A673 (cell line): ENCODE measurements around the gene CACYBP. TPM values are rescaled to one million over a fixed set of nuclear protein-coding genes. Genes with fewer than 3 reads are reported as not detected.

Experiments used
- BruUV-seq: library from RNA; stranded (reverse); fragments of 400-500 nt; replicated peaks from 2 replicates; lab custom pipeline; 2021; lab: Mats Ljungman, UMichigan
- CTCF ChIA-PET: fragments of 300-600 bp; sonication (Branson Sonifier 250); formaldehyde crosslinking; loops from one replicate; lab custom pipeline; 2022; ENCODE audit warnings: antibody characterized with exemption; lab: Charles Lee
- POLR2A ChIA-PET: fragments of 300-600 bp; sonication (Branson Sonifier 250); formaldehyde crosslinking; loops from one replicate; lab custom pipeline; 2022; ENCODE audit warnings: antibody characterized with exemption; ENCODE audit not compliant: low non-redundant PET; lab: Charles Lee
- DNase-seq: peaks from one replicate; pipeline ENCODE4 v3.0.0-alpha.2; 2015; ENCODE audit warnings: low spot score
- H3K27ac ChIP-seq: fragments of 200-600 bp; sonication (generic); 2 replicates; pipeline ENCODE4 v1.5.1; 2016; ENCODE audit warnings: mixed run types, low read depth, mild to moderate bottlenecking, mixed read lengths, antibody characterized with exemption, low read length; ENCODE audit not compliant: poor library complexity, severe bottlenecking
- H3K27me3 ChIP-seq: fragments of 200-600 bp; sonication (generic); replicated peaks from 2 replicates; pipeline ENCODE4 v1.6.1; 2017; ENCODE audit warnings: mixed run types, low read depth, mild to moderate bottlenecking, mixed read lengths, antibody characterized with exemption, low read length; ENCODE audit not compliant: insufficient read depth, poor library complexity
- H3K36me3 ChIP-seq: fragments of 200-600 bp; sonication (generic); 2 replicates; pipeline ENCODE4 v1.6.1; 2016; ENCODE audit warnings: mixed run types, mild to moderate bottlenecking, mixed read lengths, antibody characterized with exemption, low read length; ENCODE audit not compliant: insufficient read depth, poor library complexity, severe bottlenecking
- H3K4me1 ChIP-seq: fragments of 200-600 bp; sonication (generic); 2 replicates; pipeline ENCODE4 v1.6.1; 2017; ENCODE audit warnings: mixed run types, mild to moderate bottlenecking, mixed read lengths, antibody characterized with exemption, low read length; ENCODE audit not compliant: insufficient read depth, poor library complexity, severe bottlenecking
- H3K4me3 ChIP-seq: fragments of 200-600 bp; sonication (generic); 2 replicates; pipeline ENCODE4 v1.5.1; 2016; ENCODE audit warnings: low read depth, mixed run types, mild to moderate bottlenecking, mixed read lengths, low read length; ENCODE audit not compliant: poor library complexity, severe bottlenecking
- H3K9me3 ChIP-seq: fragments of 200-600 bp; sonication (generic); 2 replicates; pipeline ENCODE4 v1.6.1; 2016; ENCODE audit warnings: mixed run types, low read depth, mild to moderate bottlenecking, mixed read lengths, antibody characterized with exemption, low read length; ENCODE audit not compliant: poor library complexity, severe bottlenecking
- EZH2 ChIP-seq: fragments of 200-600 bp; sonication (generic); IDR thresholded peaks from 2 replicates; pipeline ENCODE4 v1.6.1; 2017; ENCODE audit warnings: borderline replicate concordance, low read depth, mild to moderate bottlenecking, mixed read lengths, antibody characterized with exemption, low read length; ENCODE audit not compliant: poor library complexity, severe bottlenecking
- intact Hi-C: fragments of 100-400 bp; cut with micrococcal nuclease; formaldehyde crosslinking; loops from one replicate; pipeline ENCODE4 v1.10.0; 2022; ENCODE audit not compliant: unreplicated experiment
- total RNA-seq: library from RNA; stranded (reverse); gene quantifications from 2 replicates; pipeline ENCODE4 v1.2.3, GENCODE V29; 2021
- TF ChIP-seq, protein P1 (sequence below): fragments of 300-800, 200-600 bp; sonication (generic); conservative IDR thresholded peaks from 2 replicates; pipeline ENCODE4 v1.5.1; 2017; ENCODE audit warnings: low read depth, mild to moderate bottlenecking, antibody characterized with exemption, low read length, moderate library complexity, mixed read lengths

CACYBP gene
- total RNA-seq, 1 experiment from 2014 or later: 307 TPM

GRCh38 chr1:174990382-174990999, 9.3 kb upstream of the CACYBP start:
- H3K27ac ChIP-seq: no peak overlapping the region
- H3K9me3 ChIP-seq: no peaks in the 10 kb centered on the region
- BruUV-seq: TSS peak; percentile 80
- TF ChIP-seq, protein P1, sequence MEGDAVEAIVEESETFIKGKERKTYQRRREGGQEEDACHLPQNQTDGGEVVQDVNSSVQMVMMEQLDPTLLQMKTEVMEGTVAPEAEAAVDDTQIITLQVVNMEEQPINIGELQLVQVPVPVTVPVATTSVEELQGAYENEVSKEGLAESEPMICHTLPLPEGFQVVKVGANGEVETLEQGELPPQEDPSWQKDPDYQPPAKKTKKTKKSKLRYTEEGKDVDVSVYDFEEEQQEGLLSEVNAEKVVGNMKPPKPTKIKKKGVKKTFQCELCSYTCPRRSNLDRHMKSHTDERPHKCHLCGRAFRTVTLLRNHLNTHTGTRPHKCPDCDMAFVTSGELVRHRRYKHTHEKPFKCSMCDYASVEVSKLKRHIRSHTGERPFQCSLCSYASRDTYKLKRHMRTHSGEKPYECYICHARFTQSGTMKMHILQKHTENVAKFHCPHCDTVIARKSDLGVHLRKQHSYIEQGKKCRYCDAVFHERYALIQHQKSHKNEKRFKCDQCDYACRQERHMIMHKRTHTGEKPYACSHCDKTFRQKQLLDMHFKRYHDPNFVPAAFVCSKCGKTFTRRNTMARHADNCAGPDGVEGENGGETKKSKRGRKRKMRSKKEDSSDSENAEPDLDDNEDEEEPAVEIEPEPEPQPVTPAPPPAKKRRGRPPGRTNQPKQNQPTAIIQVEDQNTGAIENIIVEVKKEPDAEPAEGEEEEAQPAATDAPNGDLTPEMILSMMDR: no peak
- no peak for TF ChIP-seq EZH2
- no peaks in the 10 kb centered on the region for H3K36me3 ChIP-seq
- ChIA-PET POLR2A (no interaction called here), CTCF (no interaction called here)
- no peaks in the 10 kb centered on the region for H3K4me1 ChIP-seq
- DNase-seq: peak; percentile 76
- H3K27me3 ChIP-seq: no peaks in the 10 kb centered on the region
- H3K4me3 ChIP-seq: peak overlapping the region; percentile 49
- intact Hi-C loops: no loop called here

- no TSS peak for BruUV-seq
- POLR2A ChIA-PET: interaction anchor here (0.5 to 0.7 kb wide), 2 partner anchors 191 to 1135 kb away, joined by 3 to 6 read pairs; no protein-coding TSS in a partner anchor
- CTCF ChIA-PET: no interaction called here
- Histone ChIP-seq H3K36me3 (no peaks in the 10 kb centered on the region), H3K4me3 (no peak overlapping the region), H3K9me3 (no peaks in the 10 kb centered on the region), H3K27me3 (no peaks in the 10 kb centered on the region), H3K4me1 (no peaks in the 10 kb centered on the region), H3K27ac (no peak overlapping the region)
- TF ChIP-seq, protein P1: no peak
- TF ChIP-seq EZH2: no peak
- DNase-seq: no peak
- intact Hi-C loops: no loop called here
These were observed 8.3 kb upstream of the CACYBP start for GRCh38 chr1:174991473-174991872.

GRCh38 chr1:174995121-174995520, 4.6 kb upstream of the CACYBP start:
- ChIA-PET POLR2A (no interaction called here), CTCF (no interaction called here)
- no peak for TF ChIP-seq EZH2
- TF ChIP-seq, protein P1: no peak
- no TSS peak for BruUV-seq
- H3K36me3 ChIP-seq: no peaks in the 10 kb centered on the region
- no peak overlapping the region for H3K4me3 ChIP-seq
- no peaks in the 10 kb centered on the region for H3K9me3 ChIP-seq
- intact Hi-C loops: loop anchor here (5.0 kb wide), 1 partner anchor 733 kb away; no protein-coding TSS in a partner anchor
- peaks cover 5% of the 10 kb centered on the region for H3K4me1 ChIP-seq
- DNase-seq: no peak
- no peak overlapping the region for H3K27ac ChIP-seq
- H3K27me3 ChIP-seq: no peaks in the 10 kb centered on the region
